Glutamatergic neuron (in vitro differentiated cells): ENCODE measurements around the gene PRR5L. TPM values are rescaled to one million over a fixed set of nuclear protein-coding genes. Genes with fewer than 3 reads are reported as not detected.

ENCODE experiments used
- DNase-seq: peaks from one replicate; pipeline ENCODE4 v3.0.0; 2022
- H3K27ac Mint-ChIP-seq: one replicate; pipeline ENCODE4 v1.8.0; 2020; ENCODE audit warnings: mild to moderate bottlenecking, mixed read lengths, inconsistent platforms; ENCODE audit not compliant: unreplicated experiment
- H3K27me3 Mint-ChIP-seq: one replicate; pipeline ENCODE4 v1.8.0; 2020; ENCODE audit warnings: mild to moderate bottlenecking, moderate library complexity, mixed read lengths, inconsistent platforms; ENCODE audit not compliant: unreplicated experiment
- H3K36me3 Mint-ChIP-seq: one replicate; pipeline ENCODE4 v1.8.0; 2020; ENCODE audit warnings: mild to moderate bottlenecking, mixed read lengths, inconsistent platforms; ENCODE audit not compliant: unreplicated experiment
- H3K4me1 Mint-ChIP-seq: one replicate; pipeline ENCODE4 v1.8.0; 2020; ENCODE audit warnings: mild to moderate bottlenecking, low read depth, mixed read lengths, inconsistent platforms; ENCODE audit not compliant: unreplicated experiment
- H3K4me3 Mint-ChIP-seq: one replicate; pipeline ENCODE4 v1.8.0; 2020; ENCODE audit warnings: mild to moderate bottlenecking, mixed read lengths, inconsistent platforms; ENCODE audit not compliant: unreplicated experiment
- H3K9me3 Mint-ChIP-seq: one replicate; pipeline ENCODE4 v1.8.0; 2020; ENCODE audit warnings: mild to moderate bottlenecking, moderate library complexity, mixed read lengths, inconsistent platforms; ENCODE audit not compliant: unreplicated experiment
- total RNA-seq: library from RNA; stranded (reverse); fragmentation: NEBNext Ultra II Directional; extraction: Animal tissue kit (Norgen Biotek cat#: 25700); gene quantifications from one replicate; pipeline ENCODE4 v1.2.1, GENCODE V29; 2021; ENCODE audit not compliant: unreplicated experiment
- TF ChIP-seq, protein P1 (sequence below): fragments of 200-600 bp; sonication (generic); IDR thresholded peaks from one replicate; pipeline ENCODE4 v1.5.0; 2021; ENCODE audit not compliant: partially characterized antibody, unreplicated experiment

The PRR5L gene
- total RNA-seq, 1 donor from 2014 or later, result 1.6 TPM

- no peaks in the 10 kb centered on the region for H3K9me3 Mint-ChIP-seq
- peaks cover 5% of the 10 kb centered on the region for H3K27me3 Mint-ChIP-seq
- no peaks in the 10 kb centered on the region for H3K36me3 Mint-ChIP-seq
- no peak overlapping the region for H3K27ac Mint-ChIP-seq
- H3K4me3 Mint-ChIP-seq, result no peak overlapping the region
- H3K4me1 Mint-ChIP-seq, result peaks cover 10% of the 10 kb centered on the region
- no peak for DNase-seq
- TF ChIP-seq, protein P1, sequence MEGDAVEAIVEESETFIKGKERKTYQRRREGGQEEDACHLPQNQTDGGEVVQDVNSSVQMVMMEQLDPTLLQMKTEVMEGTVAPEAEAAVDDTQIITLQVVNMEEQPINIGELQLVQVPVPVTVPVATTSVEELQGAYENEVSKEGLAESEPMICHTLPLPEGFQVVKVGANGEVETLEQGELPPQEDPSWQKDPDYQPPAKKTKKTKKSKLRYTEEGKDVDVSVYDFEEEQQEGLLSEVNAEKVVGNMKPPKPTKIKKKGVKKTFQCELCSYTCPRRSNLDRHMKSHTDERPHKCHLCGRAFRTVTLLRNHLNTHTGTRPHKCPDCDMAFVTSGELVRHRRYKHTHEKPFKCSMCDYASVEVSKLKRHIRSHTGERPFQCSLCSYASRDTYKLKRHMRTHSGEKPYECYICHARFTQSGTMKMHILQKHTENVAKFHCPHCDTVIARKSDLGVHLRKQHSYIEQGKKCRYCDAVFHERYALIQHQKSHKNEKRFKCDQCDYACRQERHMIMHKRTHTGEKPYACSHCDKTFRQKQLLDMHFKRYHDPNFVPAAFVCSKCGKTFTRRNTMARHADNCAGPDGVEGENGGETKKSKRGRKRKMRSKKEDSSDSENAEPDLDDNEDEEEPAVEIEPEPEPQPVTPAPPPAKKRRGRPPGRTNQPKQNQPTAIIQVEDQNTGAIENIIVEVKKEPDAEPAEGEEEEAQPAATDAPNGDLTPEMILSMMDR, result no peak
Observed at GRCh38 chr11:36365907-36366306, 69.8 kb downstream of the PRR5L start.

GRCh38 chr11:36367806-36368680, 72.0 kb downstream of the PRR5L start:
- Mint-ChIP-seq H3K27me3 (peaks cover 8% of the 10 kb centered on the region), H3K36me3 (no peaks in the 10 kb centered on the region), H3K9me3 (no peaks in the 10 kb centered on the region), H3K4me3 (no peak overlapping the region), H3K27ac (no peak overlapping the region), H3K4me1 (no peaks in the 10 kb centered on the region)
- DNase-seq, result no peak
- TF ChIP-seq, protein P1, result no peak

- DNase-seq, result no peak
- Mint-ChIP-seq H3K4me3 (no peak overlapping the region), H3K4me1 (no peaks in the 10 kb centered on the region), H3K36me3 (no peaks in the 10 kb centered on the region), H3K27me3 (peaks cover 15% of the 10 kb centered on the region), H3K9me3 (peaks cover 2% of the 10 kb centered on the region), H3K27ac (no peak overlapping the region)
- TF ChIP-seq, protein P1, result no peak
Observed at GRCh38 chr11:36371181-36371580, 75.1 kb downstream of the PRR5L start.

DNA sequence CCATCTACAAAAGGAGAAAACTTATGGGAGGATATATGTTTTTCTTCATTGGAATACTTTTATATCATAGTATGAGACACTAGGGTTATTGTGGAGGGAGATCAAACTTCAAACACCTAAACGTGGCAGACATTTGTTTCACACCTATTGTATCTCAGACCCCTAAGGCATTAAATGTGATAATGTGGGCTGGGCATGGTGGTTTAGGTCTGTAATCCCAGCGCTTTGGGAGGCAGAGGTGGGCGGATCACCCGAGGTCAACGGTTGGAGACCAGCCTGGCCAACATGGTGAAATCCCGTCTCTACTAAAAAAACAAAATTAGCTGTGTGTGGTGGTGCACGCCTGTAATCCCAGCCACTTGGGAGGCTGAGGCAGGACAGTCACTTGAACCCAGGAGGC, 75.5 kb downstream of the PRR5L start:
- Mint-ChIP-seq H3K4me1 (no peaks in the 10 kb centered on the region), H3K36me3 (no peaks in the 10 kb centered on the region), H3K27ac (no peak overlapping the region), H3K27me3 (peaks cover 15% of the 10 kb centered on the region), H3K9me3 (peaks cover 2% of the 10 kb centered on the region), H3K4me3 (no peak overlapping the region)
- DNase-seq, result no peak
- TF ChIP-seq, protein P1, result no peak

- Mint-ChIP-seq H3K4me3 (no peak overlapping the region), H3K4me1 (no peaks in the 10 kb centered on the region), H3K36me3 (no peaks in the 10 kb centered on the region), H3K9me3 (peaks cover 2% of the 10 kb centered on the region), H3K27me3 (peaks cover 19% of the 10 kb centered on the region), H3K27ac (no peak overlapping the region)
- TF ChIP-seq, protein P1, result no peak
- DNase-seq, result no peak
Observed at GRCh38 chr11:36372101-36372771, 76.1 kb downstream of the PRR5L start.
